ENCODE measurements around the gene MAP2K5. TPM values are rescaled to one million over a fixed set of nuclear protein-coding genes. Genes with fewer than 3 reads are reported as not detected.

The MAP2K5 gene
- total RNA-seq, 2 experiments from 2014 or later: 22.2 to 27.9 TPM

- Histone ChIP-seq H3K4me3 (ENCODE audit: low read length) (no peak overlapping the region), H3K27ac (ENCODE audit: low read depth in 1 of 2, low read length in 2 of 2) (no peak overlapping the region), H3K4me1 (ENCODE audit: insufficient read depth, low read length) (no peaks in the 10 kb centered on the region), H3K27me3 (ENCODE audit: control insufficient read depth in 1 of 2, insufficient read depth in 2 of 2, low read length in 2 of 2) (no peaks in the 10 kb centered on the region), H3K36me3 (ENCODE audit: insufficient read depth, low read length) (no peaks in the 10 kb centered on the region), H3K9me3 (ENCODE audit: control insufficient read depth in 1 of 2, insufficient read depth in 1 of 2, low read length in 2 of 2) (no peaks in the 10 kb centered on the region)
- no peak overlapping the region for H3K27ac Mint-ChIP-seq
- no peaks in the 10 kb centered on the region for H3K4me1 Mint-ChIP-seq (ENCODE audit: low read depth)
- H3K36me3 Mint-ChIP-seq (ENCODE audit: low read depth): no peaks in the 10 kb centered on the region
- POLR2A ChIA-PET: no interaction called here
- CTCF ChIA-PET: no interaction called here
- no peak for TF ChIP-seq CTCF (IDR thresholded peaks at IDR 0.05)
- DNase-seq (no peak), ATAC-seq (ENCODE audit: poor library complexity) (no peak)
- H3K4me3 Mint-ChIP-seq: no peak overlapping the region
- intact Hi-C loops (cut with DNase I, micrococcal nuclease): no loop called here
- H3K9me3 Mint-ChIP-seq: no peaks in the 10 kb centered on the region
- no peaks in the 10 kb centered on the region for H3K27me3 Mint-ChIP-seq
These were observed 313.3 kb downstream of the MAP2K5 start for GRCh38 chr15:67855842-67856241.

Other genes with a start within 250 kb of the MAP2K5 start
- 10 to 100 TPM; 11.3 to 12.0 TPM for gene C15orf61, start 21.6 kb upstream of the MAP2K5 start, total RNA-seq

All from CD4-positive, alpha-beta T cell (primary cell).